GM23248 (cell line): ENCODE measurements around the gene SHISA6. TPM values are rescaled to one million over a fixed set of nuclear protein-coding genes. Genes with fewer than 3 reads are reported as not detected.

Experiments
- DNase-seq: peaks from one replicate; pipeline ENCODE4 v3.0.0-alpha.2; 2015
- H2AFZ ChIP-seq: fragments of 200-600 bp; sonication (generic); 2 replicates; pipeline ENCODE4 v1.6.1; 2016; ENCODE audit warnings: antibody characterized with exemption
- H3F3A ChIP-seq: fragments of 200-600 bp; sonication (generic); 2 replicates; pipeline ENCODE4 v1.6.1; 2016; ENCODE audit warnings: mild to moderate bottlenecking, antibody characterized with exemption, mixed run types; ENCODE audit not compliant: insufficient read depth
- H3K27ac ChIP-seq: fragments of 200-600 bp; sonication (generic); 2 replicates; pipeline ENCODE4 v1.5.1; 2016; ENCODE audit warnings: mild to moderate bottlenecking
- H3K27me3 ChIP-seq: fragments of 200-600 bp; sonication (generic); replicated peaks from 2 replicates; pipeline ENCODE4 v1.6.1; 2016; ENCODE audit warnings: mild to moderate bottlenecking; ENCODE audit not compliant: insufficient read depth
- H3K36me3 ChIP-seq: fragments of 200-600 bp; sonication (generic); 2 replicates; pipeline ENCODE4 v1.6.1; 2016; ENCODE audit warnings: low read depth, mild to moderate bottlenecking
- H3K4me1 ChIP-seq: fragments of 200-600 bp; sonication (generic); 2 replicates; pipeline ENCODE4 v1.6.1; 2016; ENCODE audit warnings: mild to moderate bottlenecking; ENCODE audit not compliant: insufficient read depth
- H3K4me2 ChIP-seq: fragments of 200-600 bp; sonication (generic); one replicate; pipeline ENCODE4 v1.6.1; 2016; ENCODE audit warnings: mild to moderate bottlenecking; ENCODE audit not compliant: unreplicated experiment
- H3K4me3 ChIP-seq: fragments of 200-600 bp; sonication (generic); 2 replicates; pipeline ENCODE4 v1.5.1; 2016; ENCODE audit warnings: mild to moderate bottlenecking
- H3K79me2 ChIP-seq: fragments of 200-600 bp; sonication (generic); 2 replicates; pipeline ENCODE4 v1.6.1; 2016; ENCODE audit warnings: mild to moderate bottlenecking; ENCODE audit not compliant: insufficient read depth
- H3K9ac ChIP-seq: fragments of 200-600 bp; sonication (generic); 2 replicates; pipeline ENCODE4 v1.6.1; 2016; ENCODE audit warnings: mild to moderate bottlenecking
- H3K9me2 ChIP-seq: fragments of 200-600 bp; sonication (generic); 2 replicates; pipeline ENCODE4 v1.6.1; 2016; ENCODE audit warnings: mixed run types, mild to moderate bottlenecking, moderate library complexity; ENCODE audit not compliant: insufficient read depth
- H3K9me3 ChIP-seq: fragments of 200-600 bp; sonication (generic); one replicate; pipeline ENCODE4 v1.6.1; 2017; ENCODE audit warnings: low read depth
- H4K20me1 ChIP-seq: fragments of 200-600 bp; sonication (generic); 2 replicates; pipeline ENCODE4 v1.6.0; 2016; ENCODE audit not compliant: insufficient read depth
- EZH2 ChIP-seq: fragments of 200-600 bp; sonication (generic); IDR thresholded peaks from 2 replicates; pipeline ENCODE4 v1.6.1; 2018; ENCODE audit warnings: antibody characterized with exemption, mild to moderate bottlenecking; ENCODE audit not compliant: insufficient read depth, poor library complexity, severe bottlenecking
- EZH2phosphoT487 ChIP-seq: fragments of 200-600 bp; sonication (generic); IDR thresholded peaks from 2 replicates; pipeline ENCODE4 v1.6.1; 2018; ENCODE audit warnings: antibody characterized with exemption, moderate library complexity, mild to moderate bottlenecking, low read depth; ENCODE audit not compliant: insufficient read depth
- WGBS, 2 experiments: methylation state at CpG; one replicate each; pipeline ENCODE4 v1.1.6; 2015 to 2017; ENCODE audit warnings: low lambda C conversion rate in 2 of 2, low coverage in 1 of 2; ENCODE audit errors: missing lambda C conversion rate in 2 of 2; 5-methylcytosine and 5-hydroxymethylcytosine counted together
- in situ Hi-C: fragments of 300-500 bp; cut with MboI; formaldehyde crosslinking; loops from 2 replicates; pipeline ENCODE4 v1.15.0; 2020
- polyA plus RNA-seq: library from polyadenylated mRNA; unstranded; fragments of >200 nt; fragmentation: Nextera tagmentation; extraction: Ambion mirVana; gene quantifications from 2 replicates; pipeline ENCODE4 v1.2.1, GENCODE V29; 2016
- total RNA-seq: library from RNA; depleted of rRNA; stranded (reverse); fragments of >200 nt; shearing (Covaris generic); gene quantifications from 2 replicates; pipeline ENCODE4 v1.2.3, GENCODE V29; 2014

Gene SHISA6
- total and polyA plus RNA-seq, 2 experiments from 2014 or later = not detected

GRCh38 chr17:11601661-11602060 is 360.6 kb downstream of the SHISA6 start:
- H3K4me2 ChIP-seq = no peak overlapping the region
- H2AFZ ChIP-seq = no peak overlapping the region
- no peak overlapping the region for H3K27ac ChIP-seq
- no peaks in the 10 kb centered on the region for H3K36me3 ChIP-seq
- H4K20me1 ChIP-seq = no peaks in the 10 kb centered on the region
- H3K79me2 ChIP-seq = no peaks in the 10 kb centered on the region
- no peak overlapping the region for H3K9ac ChIP-seq
- in situ Hi-C loops = no loop called here
- no peaks in the 10 kb centered on the region for H3K4me1 ChIP-seq
- 33 to 46% methylated on average over 5 of the region's 5 CpGs for WGBS, 2 experiments
- H3F3A ChIP-seq = no peaks in the 10 kb centered on the region
- TF ChIP-seq EZH2 (no peak), EZH2phosphoT487 (no peak)
- H3K9me3 ChIP-seq = no peaks in the 10 kb centered on the region
- H3K9me2 ChIP-seq = no peaks in the 10 kb centered on the region
- no peak overlapping the region for H3K4me3 ChIP-seq
- DNase-seq = no peak
- no peaks in the 10 kb centered on the region for H3K27me3 ChIP-seq

GRCh38 chr17:11608396-11608795 is 367.4 kb downstream of the SHISA6 start:
- Histone ChIP-seq H3K79me2 (no peaks in the 10 kb centered on the region), H3K27ac (no peak overlapping the region), H3K9me2 (no peaks in the 10 kb centered on the region), H4K20me1 (no peaks in the 10 kb centered on the region), H3K9me3 (no peaks in the 10 kb centered on the region), H3K4me1 (no peaks in the 10 kb centered on the region), H3K4me3 (no peak overlapping the region), H3K36me3 (no peaks in the 10 kb centered on the region), H3K27me3 (no peaks in the 10 kb centered on the region), H2AFZ (no peak overlapping the region), H3K9ac (no peak overlapping the region), H3K4me2 (no peak overlapping the region), H3F3A (no peaks in the 10 kb centered on the region)
- WGBS, 2 experiments = 2 to 3% methylated on average over 6 of the region's 6 CpGs
- peak; percentile 1 for DNase-seq
- in situ Hi-C loops = no loop called here
- TF ChIP-seq EZH2phosphoT487 (no peak), EZH2 (no peak)

DNA sequence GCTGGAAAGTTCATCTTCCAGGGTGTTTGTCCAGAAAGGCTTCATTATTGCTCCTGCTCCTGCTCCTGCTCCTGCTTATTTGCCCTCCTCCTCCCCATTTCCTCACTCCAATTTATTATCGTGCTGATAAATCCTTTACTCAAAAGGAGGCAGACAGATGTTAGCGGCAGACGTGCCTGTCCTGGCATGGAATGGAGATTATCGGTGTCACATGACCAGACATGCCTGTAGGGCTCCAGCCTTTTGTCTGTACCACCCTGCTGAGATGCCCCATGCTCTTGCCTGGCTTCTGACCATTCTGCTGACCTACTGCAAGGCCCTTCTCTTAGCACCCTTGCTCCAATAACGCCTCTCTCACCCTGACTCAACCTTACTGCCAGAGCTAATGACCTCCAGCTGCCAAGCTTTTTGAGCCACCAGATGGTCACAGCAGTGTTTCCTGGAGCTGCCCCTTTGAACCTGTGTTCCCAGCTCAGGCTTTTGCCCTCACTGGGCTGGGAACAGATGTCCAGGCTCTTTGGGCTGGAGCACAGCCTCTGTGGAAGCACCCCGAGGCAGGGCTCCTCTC is 370.1 kb downstream of the SHISA6 start:
- H3K36me3 ChIP-seq = no peaks in the 10 kb centered on the region
- no peaks in the 10 kb centered on the region for H3K9me2 ChIP-seq
- in situ Hi-C loops = no loop called here
- no peaks in the 10 kb centered on the region for H3K9me3 ChIP-seq
- H3K4me2 ChIP-seq = no peak overlapping the region
- no peaks in the 10 kb centered on the region for H3F3A ChIP-seq
- no peaks in the 10 kb centered on the region for H3K79me2 ChIP-seq
- no peak overlapping the region for H3K4me3 ChIP-seq
- 16 to 17% methylated on average over 6 of the region's 6 CpGs for WGBS, 2 experiments
- H3K27ac ChIP-seq = no peak overlapping the region
- H2AFZ ChIP-seq = no peak overlapping the region
- no peaks in the 10 kb centered on the region for H4K20me1 ChIP-seq
- H3K27me3 ChIP-seq = no peaks in the 10 kb centered on the region
- no peaks in the 10 kb centered on the region for H3K4me1 ChIP-seq
- TF ChIP-seq EZH2phosphoT487 = no peak
- no peak for TF ChIP-seq EZH2
- no peak overlapping the region for H3K9ac ChIP-seq
- no peak for DNase-seq

GRCh38 chr17:11612956-11613355 is 371.9 kb downstream of the SHISA6 start:
- in situ Hi-C loops = no loop called here
- Histone ChIP-seq H3K9me3 (no peaks in the 10 kb centered on the region), H3K36me3 (no peaks in the 10 kb centered on the region), H3K4me3 (no peak overlapping the region), H3K79me2 (no peaks in the 10 kb centered on the region), H3K4me1 (no peaks in the 10 kb centered on the region), H2AFZ (no peak overlapping the region), H3F3A (no peaks in the 10 kb centered on the region), H3K9me2 (no peaks in the 10 kb centered on the region), H3K27ac (no peak overlapping the region), H3K27me3 (no peaks in the 10 kb centered on the region), H3K9ac (no peak overlapping the region), H3K4me2 (no peak overlapping the region), H4K20me1 (no peaks in the 10 kb centered on the region)
- DNase-seq = no peak
- 2 to 10% methylated on average over 2 of the region's 2 CpGs for WGBS, 2 experiments
- TF ChIP-seq EZH2phosphoT487 = no peak
- TF ChIP-seq EZH2 = no peak
